Adrenal gland (tissue), 5 donors: ENCODE results near the gene SULT1A2.
A peak's percentile ranks its signal among the peaks of the same experiment; 100 is the strongest.

ENCODE experiments used
- POLR2A ChIP-seq, 2 donors: fragments of 450-650 bp; IDR thresholded peaks; one replicate each; pipeline ENCODE4 v1.6.1; 2017; ENCODE audit warnings: antibody characterized with exemption in 2 of 2, mild to moderate bottlenecking in 2 of 2, moderate library complexity in 1 of 2
- TF ChIP-seq, protein P1 (sequence below), 6 experiments: fragments of 450-650 bp in 4 of 6; fragments of 200-600 bp in 2 of 6; sonication (generic) in 1 of 6; IDR thresholded peaks; 1 replicate in 5 of 6; 2 replicates in 1 of 6; pipeline versions ENCODE4 v1.5.1 to v1.8.0; 2016 to 2021; ENCODE audit warnings: antibody characterized with exemption in 6 of 6, mild to moderate bottlenecking in 2 of 6, moderate library complexity in 1 of 6
- donor health status: DM: no; HTN: no; CAD: no.

DNA sequence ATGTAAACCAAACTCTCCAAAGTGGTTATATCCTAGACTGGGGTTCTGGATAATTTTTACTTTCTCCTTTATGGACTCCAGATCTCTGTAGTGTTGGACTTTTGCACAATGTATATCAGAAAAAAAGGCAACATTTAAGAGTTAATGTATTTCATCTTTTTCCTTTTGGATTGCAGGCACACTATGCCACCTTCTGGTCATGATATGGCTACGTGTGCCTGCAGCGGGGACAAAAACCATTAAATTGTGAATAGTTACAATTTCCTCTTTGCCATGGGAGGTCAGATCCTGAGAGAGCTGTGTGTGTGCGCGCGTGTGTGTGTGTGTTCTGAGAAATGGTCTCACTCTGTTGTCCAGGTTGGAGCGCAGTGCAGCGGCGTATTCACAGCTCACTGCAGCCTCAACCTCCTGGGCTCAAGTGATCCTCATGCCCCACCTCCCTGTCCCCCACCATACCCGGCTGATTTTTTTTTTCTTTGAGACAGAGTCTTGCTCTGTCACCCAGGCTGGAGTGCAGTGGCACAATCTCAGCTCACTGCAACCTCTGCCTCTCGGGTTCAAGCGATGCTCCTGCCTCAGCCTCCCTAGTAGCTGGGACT lies 47.5 kb downstream of the SULT1A2 start:
- TF ChIP-seq, protein P1, sequence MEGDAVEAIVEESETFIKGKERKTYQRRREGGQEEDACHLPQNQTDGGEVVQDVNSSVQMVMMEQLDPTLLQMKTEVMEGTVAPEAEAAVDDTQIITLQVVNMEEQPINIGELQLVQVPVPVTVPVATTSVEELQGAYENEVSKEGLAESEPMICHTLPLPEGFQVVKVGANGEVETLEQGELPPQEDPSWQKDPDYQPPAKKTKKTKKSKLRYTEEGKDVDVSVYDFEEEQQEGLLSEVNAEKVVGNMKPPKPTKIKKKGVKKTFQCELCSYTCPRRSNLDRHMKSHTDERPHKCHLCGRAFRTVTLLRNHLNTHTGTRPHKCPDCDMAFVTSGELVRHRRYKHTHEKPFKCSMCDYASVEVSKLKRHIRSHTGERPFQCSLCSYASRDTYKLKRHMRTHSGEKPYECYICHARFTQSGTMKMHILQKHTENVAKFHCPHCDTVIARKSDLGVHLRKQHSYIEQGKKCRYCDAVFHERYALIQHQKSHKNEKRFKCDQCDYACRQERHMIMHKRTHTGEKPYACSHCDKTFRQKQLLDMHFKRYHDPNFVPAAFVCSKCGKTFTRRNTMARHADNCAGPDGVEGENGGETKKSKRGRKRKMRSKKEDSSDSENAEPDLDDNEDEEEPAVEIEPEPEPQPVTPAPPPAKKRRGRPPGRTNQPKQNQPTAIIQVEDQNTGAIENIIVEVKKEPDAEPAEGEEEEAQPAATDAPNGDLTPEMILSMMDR (IDR thresholded peaks at IDR 0.05): peak; percentile 39 to 69 (median 61)
- TF ChIP-seq POLR2A (IDR thresholded peaks at IDR 0.05): no peak
